Measurements from ENCODE around the gene PPDPF.

PPDPF gene

DNA sequence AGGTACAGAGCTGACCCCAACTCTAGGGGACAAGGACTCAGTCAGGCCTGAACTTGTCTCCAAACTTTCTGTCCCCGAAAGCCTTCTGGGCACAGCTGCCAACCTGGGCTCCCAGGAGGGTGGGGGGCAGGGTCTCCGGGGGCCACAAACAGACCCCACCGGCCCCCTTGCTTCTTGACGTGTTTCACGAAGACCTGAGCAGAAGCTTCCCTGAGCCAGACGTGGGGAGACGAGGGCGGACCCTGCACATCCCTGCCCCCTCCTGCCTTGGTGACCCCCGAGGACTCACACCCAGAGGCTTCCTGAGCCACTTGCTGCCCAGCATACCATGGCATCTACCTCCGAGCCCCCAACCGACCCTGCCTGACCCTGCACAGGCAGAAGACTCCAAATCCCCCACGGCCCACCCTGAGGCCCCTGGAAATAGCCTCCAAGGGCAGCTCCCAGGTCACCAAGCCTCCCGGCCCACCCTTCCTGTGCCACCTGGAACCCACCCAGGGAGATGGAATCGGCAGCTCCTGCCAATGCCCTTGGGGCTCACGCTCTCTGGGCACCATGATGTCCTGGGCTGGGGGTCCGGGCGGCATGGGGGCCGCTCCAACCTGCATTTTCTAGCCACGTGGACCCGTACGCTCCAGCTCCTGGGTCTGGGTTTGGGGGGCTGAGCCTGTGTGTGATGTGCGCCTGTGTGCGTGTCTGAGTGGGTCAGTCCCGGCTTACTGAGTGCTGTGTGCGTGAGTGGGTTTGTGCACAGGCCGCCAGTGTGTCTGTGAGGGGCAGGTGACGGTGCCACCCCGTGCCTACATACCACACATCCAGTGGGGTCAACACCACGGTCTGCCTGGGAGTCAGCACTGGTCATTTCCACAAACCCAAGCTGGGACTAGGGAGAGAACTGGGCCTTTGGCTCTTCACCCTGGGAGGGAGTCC, 19.1 kb downstream of the PPDPF start:
- no peak for DNase-seq

DNA sequence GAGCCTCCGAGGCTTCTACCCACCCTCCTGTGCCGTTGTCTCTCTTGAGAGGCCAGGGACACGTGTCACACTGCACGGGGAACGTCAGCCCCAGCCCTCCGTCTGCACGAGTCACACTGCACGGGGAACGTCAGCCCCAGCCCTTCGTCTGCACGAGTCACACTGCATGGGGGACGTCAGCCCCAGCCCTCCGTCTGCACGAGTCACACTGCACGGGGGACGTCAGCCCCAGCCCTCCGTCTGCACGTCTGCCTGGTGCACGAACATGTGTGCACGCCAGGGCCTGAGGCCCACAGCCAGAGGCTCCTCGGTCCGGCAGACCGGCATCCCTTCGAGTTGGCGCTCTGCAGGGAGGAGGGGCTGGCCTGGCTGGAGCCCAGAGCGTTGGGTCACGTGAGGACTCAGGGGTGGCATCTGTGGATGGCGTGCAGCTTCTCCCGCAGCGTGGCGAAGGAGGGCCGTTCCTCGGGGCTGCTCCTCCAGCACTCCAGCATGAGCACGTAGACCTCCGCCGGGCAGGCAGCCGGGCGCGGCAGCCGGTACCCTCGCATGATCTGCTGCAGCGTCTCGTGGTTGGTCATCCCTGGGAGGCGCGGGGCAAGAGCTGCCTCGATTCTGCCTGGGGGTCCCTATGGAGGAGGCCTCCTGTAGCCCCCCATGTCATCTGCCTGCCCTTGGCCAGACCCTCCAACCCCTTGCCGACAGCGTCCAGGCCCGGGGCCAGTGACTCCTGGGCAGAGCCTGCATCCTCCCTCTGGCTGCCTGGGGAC, 20.0 kb downstream of the PPDPF start:
- no peak for DNase-seq

DNA sequence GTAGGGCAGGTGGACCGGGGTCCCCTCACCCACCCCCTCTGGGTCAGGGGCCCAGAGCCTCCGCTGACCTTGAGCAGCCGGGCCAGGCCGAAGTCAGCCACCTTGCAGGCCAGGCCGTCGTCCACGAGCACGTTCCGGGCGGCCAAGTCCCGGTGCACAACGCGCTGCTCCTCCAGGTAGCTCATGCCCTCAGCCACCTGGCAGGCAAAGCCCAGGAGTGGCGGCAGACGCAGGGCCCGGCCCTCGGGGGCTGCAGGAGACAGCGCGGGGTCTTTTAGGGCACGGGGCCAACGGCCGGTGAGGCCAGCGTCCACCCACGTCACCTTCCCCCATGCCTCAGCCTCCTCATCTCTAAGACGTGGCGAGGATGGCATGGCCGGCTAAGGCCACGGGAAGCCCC, 20.8 kb downstream of the PPDPF start:
- no peak for DNase-seq

DNA sequence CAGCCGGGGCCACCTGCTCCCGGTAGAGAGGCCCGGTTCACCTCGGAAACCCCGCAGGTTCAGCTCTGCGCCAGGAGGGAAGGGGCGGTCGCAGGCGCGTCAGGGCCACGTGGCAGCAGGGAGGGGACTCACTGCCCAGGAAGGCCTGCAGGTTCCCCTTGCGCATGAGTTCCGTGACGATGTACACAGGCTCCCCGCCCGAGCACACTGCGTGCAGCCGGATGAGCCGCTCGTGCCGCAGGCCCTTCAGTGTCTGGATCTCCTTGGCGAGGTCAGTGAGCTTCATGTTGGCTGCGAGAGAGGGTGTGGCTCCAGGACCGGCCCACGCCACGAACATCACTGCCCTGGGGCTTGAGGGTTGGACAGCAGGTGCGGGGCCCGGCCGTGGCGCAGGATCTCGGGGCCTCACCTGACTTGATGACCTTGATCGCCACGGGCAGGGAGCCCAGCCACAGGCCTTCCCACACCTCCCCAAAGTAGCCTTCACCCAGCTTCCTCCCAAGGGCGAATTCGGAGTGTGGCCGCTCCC, 21.5 kb downstream of the PPDPF start:
- DNase-seq, result no peak

DNA sequence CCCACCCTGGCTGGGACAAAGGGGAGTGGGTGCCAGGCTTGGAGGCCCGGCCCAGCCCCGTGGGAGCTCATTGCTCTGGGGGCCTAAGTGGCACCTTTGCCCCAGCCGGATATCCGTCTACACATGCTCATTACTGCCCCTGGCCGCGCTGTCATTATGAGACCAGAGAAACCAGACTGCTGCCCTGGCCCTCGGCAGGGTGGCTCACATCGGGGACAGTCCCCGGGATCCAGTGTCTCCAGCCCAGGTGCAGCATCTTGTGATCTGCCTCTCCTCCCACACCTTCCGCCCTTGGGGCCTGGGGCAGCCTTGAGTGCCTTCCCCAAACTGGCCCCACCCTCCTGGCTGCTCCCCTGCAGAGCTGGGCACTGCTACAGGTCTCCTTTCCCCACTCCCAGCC, 22.1 kb downstream of the PPDPF start:
- DNase-seq, result no peak

DNA sequence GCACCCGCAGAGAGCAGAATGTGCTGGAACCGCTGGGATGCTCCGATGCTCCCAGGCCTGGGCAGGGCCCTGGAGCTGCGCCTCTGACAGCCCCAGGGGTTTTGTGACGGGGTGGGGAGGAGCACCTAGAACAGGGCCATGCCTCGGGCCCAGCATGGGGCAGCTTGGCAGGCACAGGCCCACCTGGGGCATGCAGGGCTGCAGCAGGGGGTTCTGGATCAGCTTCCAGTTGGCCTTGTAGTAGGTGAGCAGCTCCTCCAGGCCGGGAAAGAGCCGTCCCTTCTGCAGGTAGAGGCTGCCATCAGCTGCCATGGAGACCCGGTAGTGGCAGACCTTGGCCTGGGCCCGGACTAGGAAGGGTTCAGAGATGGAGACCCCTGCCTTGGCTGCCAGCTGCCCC, 22.6 kb downstream of the PPDPF start:
- DNase-seq, result no peak

DNA sequence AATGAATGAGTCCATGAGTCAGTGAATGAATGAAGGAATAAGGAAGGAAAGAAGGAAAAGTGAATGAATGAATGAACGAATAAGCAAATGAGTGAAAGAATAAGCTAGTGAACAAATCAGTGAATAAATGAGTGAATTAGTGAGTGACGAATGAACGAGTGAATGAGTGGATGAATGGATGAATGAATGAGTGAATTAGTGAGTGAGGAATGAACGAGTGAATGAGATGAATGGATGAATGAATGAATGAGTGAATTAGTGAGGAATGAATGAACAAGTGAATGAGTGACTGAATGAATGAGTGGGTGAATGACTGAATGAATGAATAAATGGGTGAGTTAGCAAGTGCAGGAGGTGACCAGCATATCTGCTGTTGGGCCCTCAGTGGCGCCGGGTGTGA, 23.2 kb downstream of the PPDPF start:
- DNase-seq, result no peak

DNA sequence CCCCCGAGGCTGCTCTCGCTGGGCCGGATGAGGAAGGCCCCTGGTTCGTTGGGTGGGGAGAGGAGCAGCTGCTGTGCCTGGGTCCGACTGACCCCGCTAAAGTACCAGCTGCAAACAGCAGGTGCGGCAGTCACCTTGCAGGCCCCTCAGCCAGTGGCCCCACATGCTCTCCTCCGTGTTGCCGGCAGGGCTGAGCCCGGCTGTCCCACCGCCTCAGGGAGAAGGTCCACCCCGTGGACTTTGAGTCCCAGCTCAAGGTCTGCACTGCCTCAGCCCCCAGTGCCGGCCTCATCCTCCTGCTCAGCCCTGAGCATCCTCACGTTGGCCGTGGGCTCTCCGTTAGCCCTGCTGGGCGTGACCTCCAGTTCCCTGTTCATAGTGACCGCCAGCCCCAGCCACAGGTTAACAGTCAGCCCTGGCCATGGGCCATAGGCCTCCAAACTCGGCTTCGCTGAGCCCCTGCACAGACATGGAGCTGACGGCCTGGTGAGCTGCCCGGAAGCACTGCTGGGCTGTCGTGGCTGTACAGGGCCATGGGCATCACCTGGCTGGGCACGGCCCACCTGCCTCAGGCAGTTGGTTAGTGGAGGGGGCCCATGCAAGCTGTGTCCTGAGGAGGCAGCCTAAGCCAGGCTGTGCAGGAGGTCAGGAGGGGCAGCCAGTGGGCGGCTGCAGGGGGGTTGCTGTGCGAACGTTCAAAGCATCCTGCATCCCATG, 23.8 kb downstream of the PPDPF start:
- DNase-seq, result no peak

DNA sequence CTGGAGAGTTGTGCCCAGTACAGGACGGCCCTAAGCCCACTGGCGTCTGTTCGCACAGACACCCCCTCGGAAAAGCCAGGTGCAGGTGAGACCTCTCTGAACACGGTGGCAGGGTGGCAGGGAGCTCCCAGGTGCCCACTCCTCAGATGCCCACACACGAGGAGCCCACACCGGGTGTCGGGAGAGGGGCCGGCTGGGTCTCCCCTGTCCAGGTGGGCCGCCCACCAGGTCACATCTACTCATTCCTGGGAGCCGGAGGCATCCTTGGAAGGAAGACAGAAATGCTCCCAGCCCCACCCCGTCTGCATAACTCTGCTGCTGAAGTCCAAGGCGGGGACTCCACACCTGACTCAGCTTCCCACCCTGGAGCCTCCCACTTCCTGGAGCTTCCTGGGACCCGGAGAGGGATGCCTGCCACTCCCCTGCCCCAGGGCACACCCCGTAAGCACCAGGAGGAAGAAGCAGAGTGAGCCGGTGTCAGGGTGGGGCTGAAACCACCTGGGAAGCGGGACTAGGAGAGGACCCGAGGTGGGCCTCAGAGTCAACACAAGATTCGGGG, 24.5 kb downstream of the PPDPF start:
- no peak for DNase-seq

DNA sequence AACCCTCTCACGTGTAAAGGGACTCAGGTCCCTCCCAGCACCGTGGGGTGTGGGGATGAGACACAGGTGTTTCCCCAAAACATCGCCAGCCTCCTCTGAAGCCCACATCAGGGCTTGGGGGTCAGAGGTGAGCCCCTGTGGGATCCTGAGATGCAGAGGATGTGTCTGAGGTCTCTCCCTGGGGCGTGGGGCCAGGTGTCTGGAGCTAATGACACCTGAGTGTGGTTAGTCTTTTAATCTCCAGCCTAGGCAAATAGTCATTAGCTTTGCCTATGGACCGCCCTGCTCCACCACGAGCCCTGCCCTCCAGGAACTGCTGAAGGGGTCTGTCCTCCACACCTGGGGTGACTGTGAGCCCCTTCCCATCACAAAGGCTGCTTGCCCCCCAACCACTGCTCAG, 25.2 kb downstream of the PPDPF start:
- no peak for DNase-seq

DNA sequence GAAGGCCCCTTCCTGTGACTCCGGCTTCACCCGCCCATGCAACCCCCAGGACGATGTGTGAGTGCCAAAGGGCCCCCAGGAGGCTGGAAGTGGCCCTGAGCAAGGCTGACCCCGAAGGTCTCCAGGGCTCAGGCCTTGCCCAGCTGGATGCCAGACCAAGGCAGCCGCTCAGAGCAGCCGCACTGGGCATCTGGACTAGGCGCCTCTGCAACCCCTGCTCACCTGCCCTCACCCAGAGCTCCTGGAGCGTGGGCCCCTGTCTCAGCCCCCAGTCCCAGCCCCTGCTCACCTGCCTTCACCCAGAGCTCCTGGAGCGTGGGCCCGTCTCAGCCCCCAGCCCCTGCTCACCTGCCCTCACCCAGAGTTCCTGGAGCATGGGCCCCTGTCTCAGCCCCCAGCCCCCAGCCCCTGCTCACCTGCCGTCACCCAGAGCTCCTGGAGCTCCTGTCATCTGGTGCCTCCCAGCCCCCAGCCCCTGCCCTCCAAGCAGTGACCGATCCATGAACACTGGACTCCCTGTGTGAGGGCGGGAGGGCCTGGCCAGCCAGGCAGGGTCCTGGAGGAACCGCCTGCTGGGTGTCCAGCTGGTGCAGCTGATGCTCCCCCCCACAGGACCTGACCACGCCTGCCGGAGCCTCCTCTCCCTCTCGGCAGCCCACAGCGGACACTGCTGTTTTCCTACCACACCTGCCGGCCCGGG, 25.8 kb downstream of the PPDPF start:
- DNase-seq, result no peak

DNA sequence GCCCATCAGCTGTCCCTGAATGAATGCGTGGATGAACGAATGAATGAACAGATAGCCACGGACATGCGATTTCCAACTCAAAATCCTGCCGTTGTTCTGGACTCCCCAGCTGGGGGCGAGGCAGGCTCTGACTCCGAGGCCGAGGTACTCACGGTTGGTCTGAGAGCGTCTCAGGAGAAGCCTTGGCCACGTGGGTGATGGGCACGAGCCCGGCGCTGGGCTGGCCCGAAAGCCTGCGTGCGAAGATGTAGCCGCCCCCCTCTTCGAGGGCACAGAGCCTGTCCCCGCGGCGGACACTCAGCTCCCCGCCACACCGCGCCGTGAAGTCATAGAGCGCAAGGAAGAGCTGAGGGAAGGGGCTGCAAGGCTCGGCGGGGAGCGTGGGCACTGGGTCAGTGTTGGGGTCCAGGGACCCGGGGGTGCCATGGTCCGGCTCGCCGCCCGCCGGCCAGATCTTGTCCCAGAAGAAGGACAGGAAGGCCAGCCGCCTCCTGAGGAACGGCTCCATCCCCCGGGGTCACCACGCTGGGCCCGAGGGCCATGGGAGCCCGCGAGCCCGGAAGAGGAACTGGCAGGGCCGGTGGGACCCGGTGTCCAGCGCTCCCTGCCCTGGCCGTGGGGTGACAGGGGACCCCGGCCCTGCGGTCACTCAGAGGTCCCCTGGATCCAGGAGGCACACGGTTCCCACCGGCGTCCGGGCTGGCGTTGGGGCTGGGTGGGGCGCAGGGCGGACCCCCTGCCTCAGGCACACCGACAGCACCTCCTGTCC, 26.6 kb downstream of the PPDPF start:
- DNase-seq, result no peak

DNA sequence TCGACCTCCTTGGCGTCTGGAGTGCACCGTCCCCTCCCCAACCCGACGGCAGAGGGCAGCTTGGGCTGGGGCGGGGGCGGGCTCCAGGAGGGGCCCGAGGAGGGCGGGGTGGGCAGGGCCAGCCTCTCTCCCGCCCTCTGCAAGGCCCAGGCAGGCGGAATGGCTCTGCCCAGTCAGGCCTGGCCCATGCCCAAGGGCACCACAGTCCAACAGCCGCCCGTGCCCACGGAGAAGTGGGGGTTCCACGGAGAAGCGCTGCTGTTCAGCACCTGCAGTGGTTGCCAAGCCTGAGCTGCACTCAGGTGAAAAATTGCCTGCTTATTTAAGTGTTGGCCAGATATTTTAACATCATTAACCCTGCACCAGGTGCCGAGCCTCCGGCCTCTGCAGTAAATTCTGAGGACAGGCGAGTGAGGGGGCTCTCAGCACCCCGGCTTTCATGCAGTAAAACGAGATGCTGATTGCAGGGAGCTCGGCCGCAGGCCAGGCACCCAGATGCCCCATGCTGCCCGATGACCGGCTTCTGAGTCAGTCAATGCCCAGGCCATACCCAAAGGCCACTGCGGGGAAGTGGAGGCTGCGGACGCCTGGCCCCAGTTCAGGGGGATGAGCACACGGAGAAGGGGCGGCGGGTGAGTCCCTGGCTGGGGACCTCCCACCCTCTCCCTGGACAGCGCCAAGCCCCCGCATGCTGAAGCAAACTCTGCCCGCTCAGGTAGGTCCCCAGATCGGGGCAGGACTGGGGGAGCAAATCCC, 27.3 kb downstream of the PPDPF start, which contains the start of gene SRMS:
Gene SRMS, minus strand, starts transcription at position 25 of the 756 bp plus-strand sequence. CDS start 286 bp downstream, outside the sequence.
- no peak for DNase-seq

DNA sequence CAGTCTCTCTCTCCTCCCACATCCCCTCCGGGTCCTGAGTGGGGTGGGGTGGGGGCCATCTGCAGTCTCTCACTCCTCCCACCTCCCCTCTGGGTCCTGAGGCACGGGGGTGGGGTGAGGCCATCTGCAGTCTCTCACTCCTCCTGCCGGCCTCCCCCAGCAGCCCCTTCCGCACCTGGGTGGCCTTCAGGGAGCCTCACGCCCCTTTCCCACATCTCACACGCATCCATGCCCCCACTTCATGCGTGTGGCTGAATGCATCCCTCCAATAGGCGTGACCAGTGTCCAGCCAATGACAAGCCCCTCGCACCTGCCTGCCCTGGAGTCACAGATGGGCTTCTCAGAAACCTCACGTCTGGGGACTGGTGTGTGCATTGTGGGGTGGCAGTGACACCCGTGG, 28.0 kb downstream of the PPDPF start:
- no peak for DNase-seq

DNA sequence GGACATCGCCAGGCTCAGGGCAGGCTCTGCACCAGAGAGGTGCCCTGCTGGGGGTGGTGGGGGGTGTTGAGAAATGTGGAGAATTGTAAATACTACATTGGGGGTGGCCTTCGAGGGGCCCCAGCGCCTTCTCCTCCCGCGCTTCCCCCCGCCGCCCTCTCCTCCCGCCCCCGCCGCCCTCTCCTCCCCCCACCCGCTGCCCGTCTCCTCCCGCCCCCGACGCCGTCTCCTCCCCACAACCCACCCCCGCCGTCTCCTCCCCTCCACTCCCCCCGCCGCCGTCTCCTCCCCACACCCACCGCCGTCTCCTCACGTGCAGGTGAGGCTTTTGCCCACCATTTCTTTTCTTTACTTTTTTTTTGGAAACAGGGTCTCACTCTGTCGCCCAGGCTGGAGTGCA, 28.5 kb downstream of the PPDPF start:
- DNase-seq, result no peak

DNA sequence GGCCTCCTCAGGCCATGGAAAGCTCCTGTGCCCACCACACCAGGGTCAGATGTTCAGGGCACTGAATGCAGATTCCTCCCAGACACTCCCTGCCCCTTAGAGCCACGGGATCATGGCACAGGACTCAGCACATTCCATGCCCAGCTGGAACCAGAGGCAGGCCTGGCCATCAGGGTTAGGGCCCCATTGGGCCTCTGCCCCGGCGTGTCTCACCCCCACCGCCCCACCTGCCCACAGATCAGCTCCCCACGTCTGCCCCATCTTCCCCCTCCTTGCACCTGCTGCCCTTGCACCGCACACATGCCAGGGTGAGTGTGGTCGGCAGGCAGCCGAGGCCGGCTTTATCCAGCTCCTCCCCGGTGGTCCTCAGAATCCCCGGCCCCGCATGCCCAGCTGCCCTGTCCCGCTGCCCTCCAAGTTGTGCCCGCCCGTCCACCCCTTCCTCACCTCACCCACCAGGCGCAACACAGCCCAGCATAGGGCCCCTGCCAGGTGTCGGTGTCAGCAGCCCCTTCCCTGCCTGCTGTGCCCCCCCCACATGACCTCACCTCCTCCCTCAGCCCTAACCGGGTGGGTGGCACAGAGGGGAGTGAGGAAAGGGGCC, 29.2 kb downstream of the PPDPF start:
- DNase-seq, result no peak

DNA sequence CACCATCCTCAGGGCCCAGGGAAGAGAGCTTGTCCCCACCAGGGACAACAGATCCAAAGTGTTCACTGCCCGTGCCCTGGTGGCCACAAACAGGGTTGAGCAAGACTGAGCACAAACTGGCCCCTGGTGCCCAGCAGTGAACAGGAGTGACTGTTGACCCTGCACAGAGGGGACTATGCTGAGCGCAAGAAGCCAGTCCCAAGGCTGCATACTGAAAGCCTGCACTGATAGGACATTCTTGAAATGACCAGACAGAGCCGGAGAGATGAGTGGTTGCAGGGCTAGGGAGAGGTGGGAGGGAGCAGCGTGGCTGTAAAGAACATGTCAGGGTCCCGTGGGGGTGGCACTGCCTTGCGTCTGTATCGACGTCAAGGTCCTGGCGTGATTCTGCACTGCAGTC, 30.5 kb downstream of the PPDPF start:
- DNase-seq, result no peak

DNA sequence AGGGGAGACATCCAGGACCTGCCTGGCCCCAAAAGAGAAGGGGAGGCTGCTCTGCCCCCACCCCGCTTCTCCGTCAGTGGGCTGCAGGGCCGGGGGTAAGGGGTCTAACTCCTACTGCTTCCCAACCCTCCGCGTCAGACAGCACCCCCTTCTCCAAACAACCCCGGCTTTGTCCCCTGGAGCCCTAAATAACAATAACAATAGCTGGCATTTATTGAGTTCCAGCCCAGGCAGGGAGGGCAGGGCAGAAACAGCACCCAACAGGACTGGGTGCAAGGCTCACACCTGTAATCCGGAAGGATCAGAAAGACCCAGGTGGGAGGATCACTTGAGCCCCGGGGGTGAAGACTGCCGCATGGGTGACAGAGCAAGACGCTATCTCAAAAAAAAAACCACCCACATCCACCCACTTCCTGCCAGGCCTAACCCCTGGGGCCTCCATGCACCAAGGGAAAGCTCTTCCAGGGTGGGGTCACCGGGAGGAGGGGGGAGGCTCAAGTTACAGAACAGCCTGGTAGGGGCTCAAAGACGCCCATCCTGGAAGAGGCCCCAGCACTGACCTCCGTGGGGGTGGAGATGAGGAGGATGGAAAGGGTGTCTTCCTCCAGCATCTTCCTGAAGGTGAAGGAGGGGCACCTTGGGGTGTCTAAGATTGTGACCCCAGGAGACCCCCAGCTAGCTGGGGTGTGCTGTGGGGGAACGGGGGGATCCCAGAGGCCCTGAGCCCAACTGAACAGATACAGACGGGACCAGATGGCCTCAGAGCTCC, 32.1 kb downstream of the PPDPF start:
- no peak for DNase-seq

DNA sequence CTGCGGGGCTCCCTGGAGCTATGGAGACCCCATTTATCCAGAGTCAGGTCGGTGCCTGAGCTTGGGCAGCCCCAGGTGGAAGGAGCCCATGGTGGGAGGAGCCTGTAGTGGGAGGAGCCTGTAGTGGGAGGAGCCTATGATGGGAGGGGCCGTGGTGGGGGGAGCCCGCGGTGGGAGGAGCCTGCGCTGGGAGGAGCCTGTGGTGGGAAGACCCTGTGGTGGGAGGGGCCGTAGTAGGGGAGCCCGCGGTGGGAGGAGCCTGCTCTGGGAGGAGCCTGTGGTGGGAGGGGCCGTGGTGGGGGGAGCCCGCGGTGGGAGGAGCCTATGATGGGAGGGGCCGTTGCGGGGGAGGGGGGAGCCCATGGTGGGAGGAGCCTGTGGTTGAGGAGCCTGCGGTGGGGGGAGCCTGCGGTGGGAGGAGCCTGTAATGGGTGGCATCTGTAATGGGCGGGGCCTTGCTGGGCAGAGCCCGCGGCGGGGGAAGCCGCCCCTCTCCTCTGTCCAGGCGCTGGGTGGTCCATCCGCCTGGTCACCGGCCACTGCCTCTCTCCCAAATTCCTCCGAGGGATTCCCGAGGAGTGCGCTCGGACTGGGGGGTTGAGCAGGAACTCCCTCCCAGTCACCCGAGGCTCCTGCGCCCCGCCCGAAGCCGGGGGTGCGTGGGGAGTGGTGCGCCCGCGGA, 32.8 kb downstream of the PPDPF start:
- no peak for DNase-seq

All from AML-193 (cell line).